Gastrocnemius medialis (tissue), 4 donors: ENCODE measurements around the gene BRAF.
"Not testable (repeated sequence)": the region's sequence is repeated elsewhere in the genome, so short reads cannot be mapped to it uniquely, and the experiment has no call there.

ENCODE experiments used
- POLR2A ChIP-seq, 2 donors: fragments of 450-650 bp; IDR thresholded peaks; one replicate each; pipeline ENCODE4 v1.6.1; 2017; ENCODE audit warnings: antibody characterized with exemption in 2 of 2, mild to moderate bottlenecking in 2 of 2, moderate library complexity in 2 of 2
- TF ChIP-seq, protein P1 (sequence below), 5 experiments: fragments of 450-650 bp in 3 of 5; fragments of 200-600 bp in 2 of 5; sonication (generic) in 2 of 5; IDR thresholded peaks in 4 of 5; conservative IDR thresholded peaks in 1 of 5; 1 replicate in 4 of 5; 2 replicates in 1 of 5; pipeline ENCODE4 v1.5.1; 2016 to 2019; ENCODE audit warnings: antibody characterized with exemption in 5 of 5, mild to moderate bottlenecking in 3 of 5, moderate library complexity in 3 of 5

GRCh38 chr7:140763166-140763565, 161.6 kb downstream of the BRAF start:
- TF ChIP-seq, protein P1, sequence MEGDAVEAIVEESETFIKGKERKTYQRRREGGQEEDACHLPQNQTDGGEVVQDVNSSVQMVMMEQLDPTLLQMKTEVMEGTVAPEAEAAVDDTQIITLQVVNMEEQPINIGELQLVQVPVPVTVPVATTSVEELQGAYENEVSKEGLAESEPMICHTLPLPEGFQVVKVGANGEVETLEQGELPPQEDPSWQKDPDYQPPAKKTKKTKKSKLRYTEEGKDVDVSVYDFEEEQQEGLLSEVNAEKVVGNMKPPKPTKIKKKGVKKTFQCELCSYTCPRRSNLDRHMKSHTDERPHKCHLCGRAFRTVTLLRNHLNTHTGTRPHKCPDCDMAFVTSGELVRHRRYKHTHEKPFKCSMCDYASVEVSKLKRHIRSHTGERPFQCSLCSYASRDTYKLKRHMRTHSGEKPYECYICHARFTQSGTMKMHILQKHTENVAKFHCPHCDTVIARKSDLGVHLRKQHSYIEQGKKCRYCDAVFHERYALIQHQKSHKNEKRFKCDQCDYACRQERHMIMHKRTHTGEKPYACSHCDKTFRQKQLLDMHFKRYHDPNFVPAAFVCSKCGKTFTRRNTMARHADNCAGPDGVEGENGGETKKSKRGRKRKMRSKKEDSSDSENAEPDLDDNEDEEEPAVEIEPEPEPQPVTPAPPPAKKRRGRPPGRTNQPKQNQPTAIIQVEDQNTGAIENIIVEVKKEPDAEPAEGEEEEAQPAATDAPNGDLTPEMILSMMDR (IDR thresholded peaks at IDR 0.05 in 4 of 5, conservative IDR thresholded peaks at IDR 0.05 in 1 of 5) = not testable (repeated sequence)
- TF ChIP-seq POLR2A (IDR thresholded peaks at IDR 0.05) = not testable (repeated sequence)
